HCT116 (cell line): ENCODE data around the gene KCNIP3. TPM values are rescaled to one million over a fixed set of nuclear protein-coding genes. Genes with fewer than 3 reads are reported as not detected.

Source experiments
- ATAC-seq: fragments of 200-7000 bp; cut with Tn5 transposase; 2 replicates; pipeline ENCODE4 v1.9.1; 2020; ENCODE audit warnings: mild to moderate bottlenecking, moderate library complexity
- BruUV-seq: library from RNA; stranded (reverse); fragments of 400-500 nt; replicated peaks from 2 replicates; lab custom pipeline; 2021; lab: Mats Ljungman, UMichigan
- CTCF ChIA-PET: fragments of 300-600 bp; sonication (Branson Sonifier 250); formaldehyde crosslinking; loops from one replicate; lab custom pipeline; 2021; ENCODE audit warnings: antibody characterized with exemption; lab: Charles Lee
- POLR2A ChIA-PET: fragments of 300-600, 350-600 bp; sonication (Branson Sonifier 250); formaldehyde crosslinking; loops from one replicate; lab custom pipeline; 2021; ENCODE audit warnings: antibody characterized with exemption; lab: Charles Lee
- RAD21 ChIA-PET, 2 experiments: fragments of 300-600 bp; sonication (Branson Sonifier 250); formaldehyde crosslinking; loops; one replicate each; lab custom pipeline; 2023; ENCODE audit warnings: low total read pairs in 2 of 2; ENCODE audit not compliant: uncharacterized antibody in 2 of 2, unreplicated experiment in 2 of 2, low non-redundant PET in 1 of 2; lab: Charles Lee
- DNase-seq: peaks from one replicate; pipeline ENCODE4 v3.0.0-alpha.2; 2010; ENCODE audit warnings: low read depth, low spot score
- H2AFZ ChIP-seq: fragments of 200-600 bp; shearing (Covaris generic), sonication (generic); 2 replicates; pipeline ENCODE4 v1.6.1; 2017; ENCODE audit warnings: low read depth, mixed run types, mixed read lengths, antibody characterized with exemption, low read length; ENCODE audit not compliant: poor library complexity, severe bottlenecking
- H3K27ac ChIP-seq: 2 replicates; pipeline ENCODE4 v1.5.1; 2012; ENCODE audit warnings: low read depth, low read length
- H3K27me3 ChIP-seq: fragments of 200-600 bp; sonication (generic); 2 replicates; pipeline ENCODE4 v1.6.1; 2016; ENCODE audit warnings: mixed run types, low read length, mixed read lengths; ENCODE audit not compliant: insufficient read depth
- H3K36me3 ChIP-seq, 2 experiments: fragments of 200-500 bp in 1 of 2; fragments of 200-600 bp in 1 of 2; sonication (Bioruptor generic) in 1 of 2; sonication (generic) in 1 of 2; 2 replicates each; pipeline versions ENCODE4 v1.5.1 to v1.6.1; 2014 to 2016; ENCODE audit warnings: low read length in 2 of 2, inconsistent platforms in 1 of 2, mixed read lengths in 1 of 2, mixed run types in 1 of 2; ENCODE audit not compliant: insufficient read depth in 2 of 2, control insufficient read depth in 1 of 2
- H3K4me1 ChIP-seq, 2 experiments: fragments of 200-600 bp in 1 of 2; sonication (generic) in 1 of 2; 2 replicates each; pipeline versions ENCODE4 v1.5.1 to v1.6.1; 2012 to 2017; ENCODE audit warnings: low read length in 2 of 2, inconsistent platforms in 1 of 2, mild to moderate bottlenecking in 1 of 2, mixed read lengths in 1 of 2, mixed run types in 1 of 2, moderate library complexity in 1 of 2; ENCODE audit not compliant: insufficient read depth in 2 of 2, control insufficient read depth in 1 of 2
- H3K4me2 ChIP-seq: fragments of 200-600 bp; sonication (generic); 2 replicates; pipeline ENCODE4 v1.6.1; 2017; ENCODE audit warnings: mixed run types, low read length, mixed read lengths
- H3K4me3 ChIP-seq, 2 experiments: fragments of 200-600 bp in 1 of 2; sonication (generic) in 1 of 2; replicated peaks in 1 of 2; 2 replicates each; pipeline ENCODE4 v1.5.1; 2011 to 2016; ENCODE audit warnings: low read length in 2 of 2, control low read depth in 1 of 2, low read depth in 1 of 2, mild to moderate bottlenecking in 1 of 2, mixed read lengths in 1 of 2, mixed run types in 1 of 2
- H3K79me2 ChIP-seq: fragments of 200-600 bp; sonication (generic); 2 replicates; pipeline ENCODE4 v1.6.1; 2017; ENCODE audit warnings: mild to moderate bottlenecking, mixed run types, low read length, moderate library complexity, mixed read lengths; ENCODE audit not compliant: insufficient read depth
- H3K9ac ChIP-seq: fragments of 200-600 bp; sonication (generic); 2 replicates; pipeline ENCODE4 v1.6.1; 2016; ENCODE audit warnings: low read length, mixed read lengths
- H3K9me2 ChIP-seq: fragments of 200-600 bp; sonication (generic), shearing (Covaris generic); 2 replicates; pipeline ENCODE4 v1.6.1; 2017; ENCODE audit warnings: mixed run types, mild to moderate bottlenecking, moderate library complexity; ENCODE audit not compliant: insufficient read depth
- H3K9me3 ChIP-seq, 2 experiments: fragments of 200-500 bp in 1 of 2; fragments of 200-600 bp in 1 of 2; sonication (Bioruptor generic) in 1 of 2; sonication (generic) in 1 of 2; 2 replicates each; pipeline ENCODE4 v1.6.1; 2014 to 2017; ENCODE audit warnings: low read length in 2 of 2, mixed read lengths in 2 of 2, inconsistent platforms in 1 of 2, low read depth in 1 of 2, mild to moderate bottlenecking in 1 of 2, mixed run types in 1 of 2, moderate library complexity in 1 of 2; ENCODE audit not compliant: control insufficient read depth in 1 of 2, insufficient read depth in 1 of 2
- H4K20me1 ChIP-seq: fragments of 200-600 bp; sonication (generic), shearing (Covaris generic); 2 replicates; pipeline ENCODE4 v1.6.1; 2017; ENCODE audit warnings: mixed run types, mild to moderate bottlenecking, moderate library complexity; ENCODE audit not compliant: insufficient read depth
- CBX3 ChIP-seq: IDR thresholded peaks from 2 replicates; pipeline ENCODE4 v1.6.1; 2012; ENCODE audit warnings: low read depth
- CEBPB ChIP-seq: IDR thresholded peaks from 2 replicates; pipeline ENCODE4 v1.6.1; 2012; ENCODE audit warnings: low read depth
- EGR1 ChIP-seq: IDR thresholded peaks from 2 replicates; pipeline ENCODE4 v1.6.1; 2012; ENCODE audit warnings: low read depth
- ELF1 ChIP-seq: IDR thresholded peaks from 2 replicates; pipeline ENCODE4 v1.6.1; 2012; ENCODE audit warnings: low read depth, borderline replicate concordance
- EZH2 ChIP-seq: fragments of 200-600 bp; sonication (generic); IDR thresholded peaks from 2 replicates; pipeline ENCODE4 v1.6.1; 2017; ENCODE audit warnings: antibody characterized with exemption, mixed run types
- EZH2phosphoT487 ChIP-seq: fragments of 200-600 bp; IDR thresholded peaks from 2 replicates; pipeline ENCODE4 v1.6.1; 2018; ENCODE audit warnings: antibody characterized with exemption, borderline replicate concordance
- FOSL1 ChIP-seq: IDR thresholded peaks from 2 replicates; pipeline ENCODE4 v1.6.1; 2012; ENCODE audit warnings: low read depth
- JUND ChIP-seq: IDR thresholded peaks from 2 replicates; pipeline ENCODE4 v1.6.1; 2012
- POLR2A ChIP-seq: IDR thresholded peaks from 2 replicates; pipeline ENCODE4 v1.7.0; 2011; ENCODE audit warnings: borderline replicate concordance; ENCODE audit not compliant: insufficient read depth, insufficient read length; ENCODE audit errors: extremely low read depth
- POLR2AphosphoS5 ChIP-seq: IDR thresholded peaks from 2 replicates; pipeline ENCODE4 v1.6.1; 2011; ENCODE audit warnings: mild to moderate bottlenecking, low read depth, low read length, moderate library complexity
- SRF ChIP-seq: IDR thresholded peaks from 2 replicates; pipeline ENCODE4 v1.6.1; 2012; ENCODE audit warnings: low read depth
- TCF7L2 ChIP-seq: IDR thresholded peaks from 2 replicates; pipeline ENCODE4 v1.7.0; 2011; ENCODE audit warnings: borderline replicate concordance, inconsistent platforms; ENCODE audit not compliant: insufficient read depth, insufficient read length; ENCODE audit errors: extremely low read depth
- ZFX ChIP-seq: fragments of 450-650 bp; IDR thresholded peaks from 2 replicates; pipeline ENCODE4 v1.6.1; 2017
- intact Hi-C: fragments of 100-400 bp; cut with micrococcal nuclease; formaldehyde crosslinking; loops from 2 replicates; pipeline ENCODE4 v1.10.0; 2022
- total RNA-seq: library from RNA; stranded (reverse); gene quantifications from one replicate; pipeline ENCODE4 v1.2.1, GENCODE V29; 2021; ENCODE audit not compliant: unreplicated experiment
- TF ChIP-seq, protein P1 (sequence below), 3 experiments: fragments of 200-600 bp in 1 of 3; sonication (generic) in 1 of 3; IDR thresholded peaks in 2 of 3; conservative IDR thresholded peaks in 1 of 3; 2 replicates each; pipeline ENCODE4 v1.5.1; 2012 to 2017; ENCODE audit warnings: low read depth in 2 of 3, low read length in 2 of 3, antibody characterized with exemption in 1 of 3, borderline replicate concordance in 1 of 3, control low read depth in 1 of 3, mild to moderate bottlenecking in 1 of 3, mixed read lengths in 1 of 3, mixed run types in 1 of 3, moderate library complexity in 1 of 3; ENCODE audit not compliant: insufficient read depth in 1 of 3
- TF ChIP-seq, protein P2 (sequence below): IDR thresholded peaks from 2 replicates; pipeline ENCODE4 v1.6.1; 2012

KCNIP3 gene
- total RNA-seq, 1 experiment from 2014 or later: 3.1 TPM

DNA sequence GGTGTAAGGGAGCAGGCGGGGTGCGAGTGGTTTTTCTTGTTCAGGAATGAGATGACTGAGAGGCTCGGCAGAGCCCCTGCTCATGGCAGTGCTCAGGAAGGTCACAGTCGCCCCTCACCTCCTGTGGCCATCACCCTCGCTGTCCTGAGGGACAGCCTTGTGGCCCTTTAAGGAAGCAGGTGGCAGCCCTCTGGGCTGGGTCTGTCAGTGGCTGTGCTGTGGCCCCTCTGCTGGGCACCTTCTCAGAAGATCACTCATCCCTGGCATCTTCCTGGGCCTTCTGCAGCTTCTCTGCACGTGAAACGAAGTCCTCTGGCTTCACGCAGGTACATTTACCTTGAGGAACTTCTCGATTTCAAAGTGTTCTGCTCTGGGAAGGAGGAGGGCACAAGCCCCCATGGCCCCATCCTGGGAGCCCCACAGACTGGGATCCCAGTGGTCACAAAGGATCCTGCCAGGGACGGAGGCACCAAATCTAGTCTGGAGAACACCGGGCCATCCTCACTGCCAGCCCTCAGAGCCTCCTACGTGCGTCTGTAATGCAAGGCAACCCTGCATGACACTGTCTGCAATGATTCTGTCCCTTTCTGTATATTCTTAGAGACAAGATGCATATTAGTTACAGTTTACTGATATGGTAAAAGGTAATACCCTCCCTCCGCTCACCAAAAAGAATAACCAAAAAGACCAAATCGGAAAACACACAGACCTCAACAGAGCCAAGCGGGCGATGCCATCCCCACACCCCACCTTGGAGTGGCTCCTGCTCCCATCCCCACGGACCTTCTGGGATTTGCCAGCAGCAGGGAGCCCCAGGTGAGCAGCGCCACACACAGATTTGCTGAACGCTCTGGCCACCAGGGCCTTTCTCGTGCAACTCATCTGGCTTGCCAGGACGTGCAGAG is 79.4 kb downstream of the KCNIP3 start:
- intact Hi-C loops: no loop called here
- no TSS peak for BruUV-seq

DNA sequence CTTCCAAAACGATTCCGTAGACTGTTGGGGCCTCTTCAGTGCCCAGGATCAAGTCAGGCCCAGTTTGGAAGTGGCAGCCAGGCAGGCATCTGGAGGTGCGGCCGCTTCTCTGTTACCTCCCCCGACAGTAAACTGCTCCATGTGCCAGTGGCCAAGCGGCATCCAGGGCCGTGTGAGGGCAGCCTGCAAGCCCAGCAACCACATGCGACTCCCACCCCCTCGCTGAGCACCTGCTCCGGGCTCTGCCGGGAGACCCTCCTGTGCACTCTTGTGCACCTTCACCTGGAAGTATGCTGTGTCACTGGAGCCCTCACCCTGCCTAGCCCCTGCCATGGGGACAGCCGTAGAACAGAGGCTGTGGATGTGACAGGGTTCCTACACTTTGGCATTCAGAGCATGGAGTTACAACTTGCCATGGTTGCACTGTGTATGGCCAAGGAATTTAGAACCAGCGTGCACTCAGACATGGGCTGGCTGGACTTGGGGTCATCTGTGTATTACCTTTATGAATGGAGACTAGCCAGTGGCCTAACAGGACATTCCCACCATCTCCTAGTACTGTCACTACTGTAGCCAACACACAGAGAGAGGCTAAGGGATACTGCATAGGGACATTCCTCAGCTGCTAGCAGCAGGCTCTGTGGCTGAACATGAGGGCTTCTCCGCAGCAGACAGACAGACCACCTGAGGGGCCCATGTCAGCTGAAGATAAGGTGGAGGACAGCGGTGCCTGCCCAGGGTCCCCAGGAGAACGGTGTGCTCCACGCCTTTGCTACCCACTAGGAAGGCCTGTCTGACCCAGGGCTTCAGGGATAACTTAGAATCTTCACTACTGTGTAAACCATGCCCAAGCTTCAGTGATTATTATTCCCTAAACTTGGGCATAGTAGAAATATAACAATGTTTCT is 80.3 kb downstream of the KCNIP3 start:
- ChIA-PET POLR2A (no interaction called here), CTCF (interaction anchor here (3.7 kb wide), 1 partner anchor 11 kb away, joined by 17 read pairs; no protein-coding TSS in a partner anchor), RAD21 (no interaction called here)
- Histone ChIP-seq H3K4me1 (peaks cover 0 to 3% of the 10 kb centered on the region in 2 experiments; a peak in 1 of 4 replicates), H3K27ac (no peak overlapping the region), H3K36me3 (no peaks in the 10 kb centered on the region), H2AFZ (no peak overlapping the region), H3K9me2 (no peaks in the 10 kb centered on the region), H3K4me3 (no peak overlapping the region), H3K9ac (no peak overlapping the region), H3K27me3 (no peaks in the 10 kb centered on the region), H3K79me2 (no peaks in the 10 kb centered on the region), H3K4me2 (no peak overlapping the region), H3K9me3 (no peaks in the 10 kb centered on the region), H4K20me1 (no peaks in the 10 kb centered on the region)
- intact Hi-C loops: no loop called here
- no peak for TF ChIP-seq EZH2phosphoT487
- TF ChIP-seq CEBPB: no peak
- TF ChIP-seq SRF: no peak
- TF ChIP-seq ELF1: no peak
- no peak for TF ChIP-seq ZFX
- no peak for TF ChIP-seq TCF7L2
- TF ChIP-seq, protein P1, sequence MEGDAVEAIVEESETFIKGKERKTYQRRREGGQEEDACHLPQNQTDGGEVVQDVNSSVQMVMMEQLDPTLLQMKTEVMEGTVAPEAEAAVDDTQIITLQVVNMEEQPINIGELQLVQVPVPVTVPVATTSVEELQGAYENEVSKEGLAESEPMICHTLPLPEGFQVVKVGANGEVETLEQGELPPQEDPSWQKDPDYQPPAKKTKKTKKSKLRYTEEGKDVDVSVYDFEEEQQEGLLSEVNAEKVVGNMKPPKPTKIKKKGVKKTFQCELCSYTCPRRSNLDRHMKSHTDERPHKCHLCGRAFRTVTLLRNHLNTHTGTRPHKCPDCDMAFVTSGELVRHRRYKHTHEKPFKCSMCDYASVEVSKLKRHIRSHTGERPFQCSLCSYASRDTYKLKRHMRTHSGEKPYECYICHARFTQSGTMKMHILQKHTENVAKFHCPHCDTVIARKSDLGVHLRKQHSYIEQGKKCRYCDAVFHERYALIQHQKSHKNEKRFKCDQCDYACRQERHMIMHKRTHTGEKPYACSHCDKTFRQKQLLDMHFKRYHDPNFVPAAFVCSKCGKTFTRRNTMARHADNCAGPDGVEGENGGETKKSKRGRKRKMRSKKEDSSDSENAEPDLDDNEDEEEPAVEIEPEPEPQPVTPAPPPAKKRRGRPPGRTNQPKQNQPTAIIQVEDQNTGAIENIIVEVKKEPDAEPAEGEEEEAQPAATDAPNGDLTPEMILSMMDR (IDR thresholded peaks at IDR 0.05 in 2 of 3, conservative IDR thresholded peaks at IDR 0.05 in 1 of 3; ENCODE audit: borderline replicate concordance in 1 of 3, insufficient read depth in 1 of 3, low read depth in 2 of 3, low read length in 2 of 3): no peak
- TF ChIP-seq FOSL1: no peak
- no peak for TF ChIP-seq JUND
- TF ChIP-seq POLR2AphosphoS5: no peak
- TF ChIP-seq CBX3: no peak
- no peak for TF ChIP-seq EZH2
- BruUV-seq: no TSS peak
- DNase-seq (no peak), ATAC-seq (no peak)

More for the DNA sequence above, 79.4 kb downstream of the KCNIP3 start:
- TF ChIP-seq, protein P2, sequence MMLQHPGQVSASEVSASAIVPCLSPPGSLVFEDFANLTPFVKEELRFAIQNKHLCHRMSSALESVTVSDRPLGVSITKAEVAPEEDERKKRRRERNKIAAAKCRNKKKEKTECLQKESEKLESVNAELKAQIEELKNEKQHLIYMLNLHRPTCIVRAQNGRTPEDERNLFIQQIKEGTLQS: no peak
- no peak for TF ChIP-seq POLR2A
- no peak for TF ChIP-seq EZH2phosphoT487
- TF ChIP-seq EGR1: no peak
- TF ChIP-seq, all 23 proteins: peak for 0
- Histone ChIP-seq H2AFZ (no peak overlapping the region), H3K4me3 (no peak overlapping the region), H3K9ac (no peak overlapping the region), H3K4me1 (peaks cover 0 to 3% of the 10 kb centered on the region in 2 experiments; a peak in 1 of 4 replicates), H3K36me3 (no peaks in the 10 kb centered on the region), H3K9me2 (no peaks in the 10 kb centered on the region), H3K79me2 (no peaks in the 10 kb centered on the region), H3K4me2 (no peak overlapping the region), H3K27me3 (no peaks in the 10 kb centered on the region), H4K20me1 (no peaks in the 10 kb centered on the region), H3K9me3 (no peaks in the 10 kb centered on the region), H3K27ac (no peak overlapping the region)
- DNase-seq: no peak
- POLR2A ChIA-PET: no interaction called here
- ATAC-seq: no peak
- RAD21 ChIA-PET: no interaction called here
- CTCF ChIA-PET: interaction anchor here (3.7 kb wide), 1 partner anchor 12 kb away, joined by 17 read pairs; no protein-coding TSS in a partner anchor
